ENCODE results near the gene SLC25A38.

SLC25A38 gene

GRCh38 chr3:39438880-39439279, 55.7 kb downstream of the SLC25A38 start:
- DNase-seq, result no peak

GRCh38 chr3:39440316-39440715, 57.1 kb downstream of the SLC25A38 start:
- no peak for DNase-seq

- no peak for DNase-seq
Measured at GRCh38 chr3:39443530-39443929, 60.4 kb downstream of the SLC25A38 start.

- DNase-seq, result no peak
Measured at GRCh38 chr3:39445927-39446326, 62.8 kb downstream of the SLC25A38 start.

- no peak for DNase-seq
Measured at GRCh38 chr3:39446444-39446843, 63.3 kb downstream of the SLC25A38 start.

Measured in fibroblast of skin of right biceps (primary cell).